ENCODE measurements around the gene TMEM140.
A peak's percentile ranks its signal among the peaks of the same experiment; 100 is the strongest.
"Not testable (repeated sequence)": the region's sequence is repeated elsewhere in the genome, so short reads cannot be mapped to it uniquely, and the experiment has no call there.

The TMEM140 gene

GRCh38 chr7:135114622-135115021 is 33.2 kb upstream of the TMEM140 start:
- no peak overlapping the region for H3K4me3 ChIP-seq (ENCODE audit: low read depth, low read length)
- TF ChIP-seq CTCF (IDR thresholded peaks at IDR 0.05; ENCODE audit: low read depth, low read length, missing control alignments), result no peak

GRCh38 chr7:135117096-135117495 is 30.8 kb upstream of the TMEM140 start:
- no peak for DNase-seq (ENCODE audit: low read depth)
- TF ChIP-seq CTCF (IDR thresholded peaks at IDR 0.05; ENCODE audit: low read depth, low read length, missing control alignments), result no peak
- no peak overlapping the region for H3K4me3 ChIP-seq (ENCODE audit: low read depth, low read length)

More at GRCh38 chr7:135114622-135115021, 33.2 kb upstream of the TMEM140 start:
- no peak for DNase-seq (ENCODE audit: low read depth)

GRCh38 chr7:135121868-135122267 is 26.0 kb upstream of the TMEM140 start:
- DNase-seq (ENCODE audit: low read depth), result no peak
- TF ChIP-seq CTCF (IDR thresholded peaks at IDR 0.05; ENCODE audit: low read depth, low read length, missing control alignments), result no peak
- H3K4me3 ChIP-seq (ENCODE audit: low read depth, low read length), result no peak overlapping the region

GRCh38 chr7:135124631-135125030 is 23.2 kb upstream of the TMEM140 start:
- not testable (repeated sequence) for DNase-seq (ENCODE audit: low read depth); H3K4me3 ChIP-seq (ENCODE audit: low read depth, low read length)

- TF ChIP-seq CTCF (IDR thresholded peaks at IDR 0.05; ENCODE audit: low read depth, low read length, missing control alignments), result no peak
- no peak overlapping the region for H3K4me3 ChIP-seq (ENCODE audit: low read depth, low read length)
- no peak for DNase-seq (ENCODE audit: low read depth)
Measured at GRCh38 chr7:135128931-135129330, 18.9 kb upstream of the TMEM140 start.

- no peak for DNase-seq (ENCODE audit: low read depth)
- TF ChIP-seq CTCF (IDR thresholded peaks at IDR 0.05; ENCODE audit: low read depth, low read length, missing control alignments), result peak; percentile 18
- no peak overlapping the region for H3K4me3 ChIP-seq (ENCODE audit: low read depth, low read length)
Measured at GRCh38 chr7:135129579-135129978, 18.3 kb upstream of the TMEM140 start.

- no peak for TF ChIP-seq CTCF (IDR thresholded peaks at IDR 0.05; ENCODE audit: low read depth, low read length, missing control alignments)
- no peak for DNase-seq (ENCODE audit: low read depth)
- no peak overlapping the region for H3K4me3 ChIP-seq (ENCODE audit: low read depth, low read length)
Measured at GRCh38 chr7:135143885-135144668, 3.8 kb upstream of the TMEM140 start.

All from GM12864 (cell line).